Nephron (organoid): ENCODE measurements around the gene GPX6.
A peak's percentile ranks its signal among the peaks of the same experiment; 100 is the strongest.

Source experiments
- H3K27ac Mint-ChIP-seq, 3 experiments: 2 replicates each; pipeline ENCODE4 v1.8.0; 2020; ENCODE audit warnings: mixed read lengths in 3 of 3, mild to moderate bottlenecking in 2 of 3, moderate library complexity in 1 of 3
- H3K27me3 Mint-ChIP-seq: 2 replicates; pipeline ENCODE4 v1.8.0; 2021; ENCODE audit warnings: low read depth, mild to moderate bottlenecking, moderate library complexity, mixed read lengths
- H3K36me3 Mint-ChIP-seq: 2 replicates; pipeline ENCODE4 v1.8.0; 2020; ENCODE audit warnings: low read depth, mixed read lengths
- H3K4me1 Mint-ChIP-seq: 2 replicates; pipeline ENCODE4 v1.8.0; 2020; ENCODE audit warnings: mixed read lengths
- H3K4me3 Mint-ChIP-seq, 3 experiments: 2 replicates each; pipeline ENCODE4 v1.8.0; 2020; ENCODE audit warnings: mild to moderate bottlenecking in 3 of 3, mixed read lengths in 3 of 3, moderate library complexity in 2 of 3
- H3K9me3 Mint-ChIP-seq: 2 replicates; pipeline ENCODE4 v1.8.0; 2020; ENCODE audit warnings: mixed read lengths
- TF ChIP-seq, protein P1 (sequence below), 3 experiments: fragments of 200-600 bp; sonication (generic); IDR thresholded peaks; one replicate each; pipeline ENCODE4 v1.5.0; 2021; ENCODE audit warnings: antibody characterized with exemption in 3 of 3; ENCODE audit not compliant: unreplicated experiment in 3 of 3

Gene GPX6

GRCh38 chr6:28501259-28501658 lies 14.3 kb downstream of the GPX6 start:
- H3K27ac Mint-ChIP-seq = no peak overlapping the region
- H3K4me3 Mint-ChIP-seq = no peak overlapping the region
- TF ChIP-seq, protein P1, sequence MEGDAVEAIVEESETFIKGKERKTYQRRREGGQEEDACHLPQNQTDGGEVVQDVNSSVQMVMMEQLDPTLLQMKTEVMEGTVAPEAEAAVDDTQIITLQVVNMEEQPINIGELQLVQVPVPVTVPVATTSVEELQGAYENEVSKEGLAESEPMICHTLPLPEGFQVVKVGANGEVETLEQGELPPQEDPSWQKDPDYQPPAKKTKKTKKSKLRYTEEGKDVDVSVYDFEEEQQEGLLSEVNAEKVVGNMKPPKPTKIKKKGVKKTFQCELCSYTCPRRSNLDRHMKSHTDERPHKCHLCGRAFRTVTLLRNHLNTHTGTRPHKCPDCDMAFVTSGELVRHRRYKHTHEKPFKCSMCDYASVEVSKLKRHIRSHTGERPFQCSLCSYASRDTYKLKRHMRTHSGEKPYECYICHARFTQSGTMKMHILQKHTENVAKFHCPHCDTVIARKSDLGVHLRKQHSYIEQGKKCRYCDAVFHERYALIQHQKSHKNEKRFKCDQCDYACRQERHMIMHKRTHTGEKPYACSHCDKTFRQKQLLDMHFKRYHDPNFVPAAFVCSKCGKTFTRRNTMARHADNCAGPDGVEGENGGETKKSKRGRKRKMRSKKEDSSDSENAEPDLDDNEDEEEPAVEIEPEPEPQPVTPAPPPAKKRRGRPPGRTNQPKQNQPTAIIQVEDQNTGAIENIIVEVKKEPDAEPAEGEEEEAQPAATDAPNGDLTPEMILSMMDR (IDR thresholded peaks at IDR 0.05; ENCODE audit: unreplicated experiment in 3 of 3) = no peak
- H3K27me3 Mint-ChIP-seq = peaks cover 7% of the 10 kb centered on the region
- H3K36me3 Mint-ChIP-seq = no peaks in the 10 kb centered on the region
- no peaks in the 10 kb centered on the region for H3K9me3 Mint-ChIP-seq
- H3K4me1 Mint-ChIP-seq = no peaks in the 10 kb centered on the region

DNA sequence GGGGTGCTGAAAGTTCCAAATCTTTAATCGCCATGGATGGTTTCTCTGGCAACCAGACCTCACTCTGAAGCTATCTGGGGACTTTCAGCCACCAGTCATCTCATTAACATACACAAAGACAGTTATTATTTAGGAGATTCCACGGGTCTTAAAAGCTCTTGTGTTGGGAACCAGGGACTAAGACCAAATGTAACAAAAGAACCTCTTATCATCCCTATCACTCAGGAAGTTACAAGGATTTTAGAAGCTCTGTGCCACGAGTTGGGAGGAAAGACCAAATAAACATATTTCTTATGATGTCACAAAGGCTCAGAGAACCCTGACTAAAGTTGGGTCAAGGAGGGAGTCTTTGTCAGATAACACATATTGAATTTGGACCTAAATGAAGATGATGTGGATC lies 17.7 kb downstream of the GPX6 start:
- Mint-ChIP-seq H3K36me3 (no peaks in the 10 kb centered on the region), H3K27me3 (no peaks in the 10 kb centered on the region), H3K9me3 (no peaks in the 10 kb centered on the region), H3K27ac (no peak overlapping the region), H3K4me1 (no peaks in the 10 kb centered on the region), H3K4me3 (no peak overlapping the region)
- TF ChIP-seq, protein P1 (IDR thresholded peaks at IDR 0.05; ENCODE audit: unreplicated experiment in 3 of 3) = no peak

DNA sequence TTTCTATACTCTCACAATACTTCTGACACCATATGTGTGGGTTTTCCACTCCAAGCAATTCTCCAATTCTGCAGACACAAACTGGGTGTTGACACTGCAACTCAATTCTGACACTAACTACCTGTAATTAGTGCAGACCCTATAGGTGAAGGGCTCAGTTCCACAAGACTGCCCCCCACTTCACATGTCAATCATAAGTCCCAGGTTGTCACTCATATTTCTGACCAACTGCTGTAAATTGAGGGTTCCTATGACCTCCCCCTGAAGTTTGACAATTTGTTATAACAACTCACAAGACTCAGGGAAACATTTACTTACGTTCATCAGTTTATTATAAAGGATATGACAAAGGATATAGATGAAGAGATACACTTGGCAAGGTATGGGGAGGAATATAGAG lies 18.3 kb downstream of the GPX6 start:
- Mint-ChIP-seq H3K4me3 (no peak overlapping the region), H3K27ac (no peak overlapping the region), H3K27me3 (no peaks in the 10 kb centered on the region), H3K36me3 (no peaks in the 10 kb centered on the region), H3K4me1 (no peaks in the 10 kb centered on the region), H3K9me3 (no peaks in the 10 kb centered on the region)
- TF ChIP-seq, protein P1 (IDR thresholded peaks at IDR 0.05; ENCODE audit: unreplicated experiment in 3 of 3) = no peak

- Mint-ChIP-seq H3K36me3 (no peaks in the 10 kb centered on the region), H3K9me3 (no peaks in the 10 kb centered on the region), H3K27ac (no peak overlapping the region), H3K27me3 (no peaks in the 10 kb centered on the region), H3K4me1 (peaks cover 8% of the 10 kb centered on the region), H3K4me3 (no peak overlapping the region)
- TF ChIP-seq, protein P1 (IDR thresholded peaks at IDR 0.05; ENCODE audit: unreplicated experiment in 3 of 3) = peak; percentile 45 to 59 (median 49)
These were observed 19.4 kb downstream of the GPX6 start for GRCh38 chr6:28496099-28496779.

DNA sequence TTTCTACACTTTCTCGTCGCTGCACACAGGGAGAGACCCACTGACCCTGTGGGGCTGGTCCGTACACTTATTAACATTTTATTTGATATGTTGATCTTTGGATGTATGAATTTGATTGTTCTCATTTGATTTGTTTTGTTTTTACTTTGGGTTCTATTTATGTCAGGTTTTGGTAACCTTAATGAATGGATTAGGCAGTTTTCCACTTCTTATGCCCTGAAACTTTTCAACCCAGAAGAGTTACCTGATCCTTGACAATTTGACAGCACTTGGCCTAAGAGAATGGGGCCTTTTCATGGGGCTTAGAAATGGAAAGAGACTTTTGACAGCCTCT lies 23.6 kb downstream of the GPX6 start:
- Mint-ChIP-seq H3K9me3 (no peaks in the 10 kb centered on the region), H3K36me3 (no peaks in the 10 kb centered on the region), H3K4me1 (peaks cover 21% of the 10 kb centered on the region), H3K27ac (peak overlapping the region; percentile 62 to 97 (median 90)), H3K4me3 (peak overlapping the region; percentile 63 to 76 (median 65)), H3K27me3 (peaks cover 17% of the 10 kb centered on the region)
- TF ChIP-seq, protein P1 (IDR thresholded peaks at IDR 0.05; ENCODE audit: unreplicated experiment in 3 of 3) = no peak

DNA sequence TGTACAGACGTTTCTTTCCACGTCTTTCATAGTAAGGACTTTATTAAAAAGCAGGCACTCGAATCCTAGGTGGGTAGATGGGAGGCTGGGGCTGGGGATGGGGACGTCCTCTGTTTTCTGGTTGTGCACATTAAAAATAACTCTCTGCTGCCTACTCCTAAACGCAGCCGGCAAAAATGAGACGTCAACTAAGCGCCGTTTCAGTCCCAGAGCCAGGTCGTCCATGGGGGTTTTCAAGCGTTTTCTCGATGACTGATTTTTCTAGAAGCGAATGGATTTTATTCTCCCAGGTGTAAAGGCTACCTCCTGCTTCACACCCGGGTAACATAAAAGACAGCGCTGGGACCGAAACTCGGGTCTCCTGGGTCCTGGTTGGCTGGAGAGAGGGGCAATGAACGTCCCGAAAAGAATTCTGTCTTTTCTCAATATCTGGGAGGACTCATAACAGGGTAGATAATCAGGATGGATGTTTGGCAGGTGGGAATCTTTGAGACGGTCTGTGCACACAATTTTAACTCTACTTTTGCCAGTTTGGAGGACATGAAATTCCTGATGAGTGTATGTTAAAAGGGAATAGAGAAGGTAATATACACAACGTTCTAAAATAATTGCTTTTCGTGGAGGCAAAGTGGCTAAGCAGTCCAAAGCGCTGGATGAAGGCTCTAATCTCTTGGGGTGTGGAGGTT lies 25.2 kb downstream of the GPX6 start:
- no peaks in the 10 kb centered on the region for H3K9me3 Mint-ChIP-seq
- peak overlapping the region; percentile 89 to 92 (median 89) for H3K4me3 Mint-ChIP-seq
- H3K36me3 Mint-ChIP-seq = no peaks in the 10 kb centered on the region
- H3K27me3 Mint-ChIP-seq = peaks cover 17% of the 10 kb centered on the region
- H3K27ac Mint-ChIP-seq = peak overlapping the region; percentile 97
- TF ChIP-seq, protein P1 (IDR thresholded peaks at IDR 0.05; ENCODE audit: unreplicated experiment in 3 of 3) = no peak
- peaks cover 21% of the 10 kb centered on the region for H3K4me1 Mint-ChIP-seq
